Measurements from ENCODE around the gene SLC2A4. TPM values are rescaled to one million over a fixed set of nuclear protein-coding genes. Genes with fewer than 3 reads are reported as not detected.
A peak's percentile ranks its signal among the peaks of the same experiment; 100 is the strongest.

Gene SLC2A4
- total RNA-seq = under 0.01 and 0.29 TPM in 2 replicates

DNA sequence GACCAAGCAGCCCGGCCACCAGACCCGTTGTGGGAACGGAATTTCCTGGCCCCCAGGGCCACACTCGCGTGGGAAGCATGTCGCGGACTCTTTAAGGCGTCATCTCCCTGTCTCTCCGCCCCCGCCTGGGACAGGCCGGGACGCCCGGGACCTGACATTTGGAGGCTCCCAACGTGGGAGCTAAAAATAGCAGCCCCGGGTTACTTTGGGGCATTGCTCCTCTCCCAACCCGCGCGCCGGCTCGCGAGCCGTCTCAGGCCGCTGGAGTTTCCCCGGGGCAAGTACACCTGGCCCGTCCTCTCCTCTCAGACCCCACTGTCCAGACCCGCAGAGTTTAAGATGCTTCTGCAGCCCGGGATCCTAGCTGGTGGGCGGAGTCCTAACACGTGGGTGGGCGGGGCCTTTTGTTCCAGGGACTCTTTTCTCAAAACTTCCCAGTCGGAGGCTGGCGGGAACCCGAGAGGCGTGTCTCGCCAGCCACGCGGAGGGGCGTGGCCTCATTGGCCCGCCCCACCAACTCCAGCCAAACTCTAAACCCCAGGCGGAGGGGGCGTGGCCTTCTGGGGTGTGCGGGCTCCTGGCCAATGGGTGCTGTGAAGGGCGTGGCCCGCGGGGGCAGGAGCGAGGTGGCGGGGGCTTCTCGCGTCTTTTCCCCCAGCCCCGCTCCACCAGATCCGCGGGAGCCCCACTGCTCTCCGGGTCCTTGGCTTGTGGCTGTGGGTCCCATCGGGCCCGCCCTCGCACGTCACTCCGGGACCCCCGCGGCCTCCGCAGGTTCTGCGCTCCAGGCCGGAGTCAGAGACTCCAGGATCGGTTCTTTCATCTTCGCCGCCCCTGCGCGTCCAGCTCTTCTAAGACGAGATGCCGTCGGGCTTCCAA lies at the start of gene SLC2A4:
Gene SLC2A4, plus strand, starts transcription at position 645 of the 879 bp plus-strand sequence. Its CDS starts 217 bp downstream, at position 862.
- Histone ChIP-seq H3K27ac (ENCODE audit: low read depth, low read length) (peak within 1 kb of the TSS; percentile 67), H2AFZ (ENCODE audit: low read length) (peak within 1 kb of the TSS; percentile 53), H3K4me2 (ENCODE audit: insufficient read depth, low read length) (peak within 1 kb of the TSS; percentile 85), H4K20me1 (ENCODE audit: insufficient read depth, low read length) (no peaks in the 10 kb centered on the region), H3K79me2 (ENCODE audit: insufficient read depth, low read length) (no peaks in the 10 kb centered on the region), H3K9me3 (ENCODE audit: low read depth, low read length) (no peaks in the 10 kb centered on the region), H3K4me3 (ENCODE audit: insufficient read depth, low read length) (peak within 1 kb of the TSS; percentile 65), H3K36me3 (ENCODE audit: insufficient read depth, low read length) (no peaks in the 10 kb centered on the region), H3K4me1 (ENCODE audit: insufficient read depth, low read length) (peaks cover 9% of the 10 kb centered on the region), H3K27me3 (ENCODE audit: insufficient read depth, low read length) (peaks cover 37% of the 10 kb centered on the region)
- DNase-seq (ENCODE audit: insufficient read length, low spot score, missing footprints) = peak; percentile 99
- TF ChIP-seq, protein P1, sequence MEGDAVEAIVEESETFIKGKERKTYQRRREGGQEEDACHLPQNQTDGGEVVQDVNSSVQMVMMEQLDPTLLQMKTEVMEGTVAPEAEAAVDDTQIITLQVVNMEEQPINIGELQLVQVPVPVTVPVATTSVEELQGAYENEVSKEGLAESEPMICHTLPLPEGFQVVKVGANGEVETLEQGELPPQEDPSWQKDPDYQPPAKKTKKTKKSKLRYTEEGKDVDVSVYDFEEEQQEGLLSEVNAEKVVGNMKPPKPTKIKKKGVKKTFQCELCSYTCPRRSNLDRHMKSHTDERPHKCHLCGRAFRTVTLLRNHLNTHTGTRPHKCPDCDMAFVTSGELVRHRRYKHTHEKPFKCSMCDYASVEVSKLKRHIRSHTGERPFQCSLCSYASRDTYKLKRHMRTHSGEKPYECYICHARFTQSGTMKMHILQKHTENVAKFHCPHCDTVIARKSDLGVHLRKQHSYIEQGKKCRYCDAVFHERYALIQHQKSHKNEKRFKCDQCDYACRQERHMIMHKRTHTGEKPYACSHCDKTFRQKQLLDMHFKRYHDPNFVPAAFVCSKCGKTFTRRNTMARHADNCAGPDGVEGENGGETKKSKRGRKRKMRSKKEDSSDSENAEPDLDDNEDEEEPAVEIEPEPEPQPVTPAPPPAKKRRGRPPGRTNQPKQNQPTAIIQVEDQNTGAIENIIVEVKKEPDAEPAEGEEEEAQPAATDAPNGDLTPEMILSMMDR (IDR thresholded peaks at IDR 0.05; ENCODE audit: extremely low read depth, low read depth, low read length) = no peak

DNA sequence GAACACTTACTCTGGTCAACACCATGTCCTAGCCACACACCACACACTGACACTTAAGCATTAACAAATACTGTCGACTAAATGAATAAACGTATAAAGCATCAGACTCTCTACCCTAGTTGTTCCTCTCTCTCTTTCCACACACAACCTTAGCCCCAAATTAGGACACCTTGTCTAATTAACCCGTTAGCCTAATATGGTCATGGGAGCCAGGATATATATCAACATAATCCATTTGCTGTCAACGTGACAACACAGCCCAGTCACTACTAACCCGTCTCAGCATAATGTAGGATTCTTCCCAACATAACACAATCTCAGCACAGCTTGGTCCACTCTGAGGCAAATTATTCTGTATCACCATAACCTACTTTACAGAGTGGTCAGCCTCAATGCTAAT lies 49.4 kb upstream of the SLC2A4 start:
- TF ChIP-seq, protein P1 (IDR thresholded peaks at IDR 0.05; ENCODE audit: extremely low read depth, low read depth, low read length) = no peak
- Histone ChIP-seq H3K4me2 (ENCODE audit: insufficient read depth, low read length) (peak overlapping the region; percentile 92), H3K79me2 (ENCODE audit: insufficient read depth, low read length) (peaks cover 86% of the 10 kb centered on the region), H4K20me1 (ENCODE audit: insufficient read depth, low read length) (peaks cover 37% of the 10 kb centered on the region), H3K27me3 (ENCODE audit: insufficient read depth, low read length) (no peaks in the 10 kb centered on the region), H3K4me1 (ENCODE audit: insufficient read depth, low read length) (peaks cover 21% of the 10 kb centered on the region), H3K4me3 (ENCODE audit: insufficient read depth, low read length) (no peak overlapping the region), H2AFZ (ENCODE audit: low read length) (no peak overlapping the region), H3K27ac (ENCODE audit: low read depth, low read length) (no peak overlapping the region), H3K9me3 (ENCODE audit: low read depth, low read length) (no peaks in the 10 kb centered on the region), H3K36me3 (ENCODE audit: insufficient read depth, low read length) (peaks cover 55% of the 10 kb centered on the region)
- no peak for DNase-seq (ENCODE audit: insufficient read length, low spot score, missing footprints)

DNA sequence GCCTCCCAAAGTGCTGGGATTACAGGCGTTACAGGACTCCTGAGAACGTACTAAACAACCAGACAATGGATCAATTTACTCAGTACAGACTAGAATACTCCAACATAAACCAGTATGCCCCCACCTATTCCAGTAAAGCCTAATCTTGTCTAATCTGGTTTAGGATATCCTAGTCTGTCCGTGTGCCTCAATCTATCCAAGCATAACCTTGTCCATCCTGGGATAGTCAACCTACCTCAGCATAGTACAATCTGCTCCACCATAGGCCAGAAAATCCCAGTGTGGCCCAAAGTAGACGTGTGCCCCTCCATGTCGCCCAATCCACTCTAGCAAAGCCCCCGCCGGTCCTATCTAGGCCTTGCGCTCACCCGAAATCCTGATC lies 47.8 kb upstream of the SLC2A4 start:
- Histone ChIP-seq H3K4me2 (ENCODE audit: insufficient read depth, low read length) (peak overlapping the region; percentile 92), H3K27me3 (ENCODE audit: insufficient read depth, low read length) (no peaks in the 10 kb centered on the region), H2AFZ (ENCODE audit: low read length) (peak overlapping the region; percentile 53), H3K9me3 (ENCODE audit: low read depth, low read length) (no peaks in the 10 kb centered on the region), H3K4me1 (ENCODE audit: insufficient read depth, low read length) (peaks cover 25% of the 10 kb centered on the region), H3K4me3 (ENCODE audit: insufficient read depth, low read length) (peak overlapping the region; percentile 80), H3K27ac (ENCODE audit: low read depth, low read length) (peak overlapping the region; percentile 77), H4K20me1 (ENCODE audit: insufficient read depth, low read length) (peaks cover 39% of the 10 kb centered on the region), H3K79me2 (ENCODE audit: insufficient read depth, low read length) (peaks cover 92% of the 10 kb centered on the region), H3K36me3 (ENCODE audit: insufficient read depth, low read length) (peaks cover 43% of the 10 kb centered on the region)
- peak; percentile 93 for DNase-seq (ENCODE audit: insufficient read length, low spot score, missing footprints)
- TF ChIP-seq, protein P1 (IDR thresholded peaks at IDR 0.05; ENCODE audit: extremely low read depth, low read depth, low read length) = no peak
